Measurements from ENCODE around the gene CSK. TPM values are rescaled to one million over a fixed set of nuclear protein-coding genes. Genes with fewer than 3 reads are reported as not detected.

CSK gene
- total RNA-seq, 4 donors from 2014 or later, result 8.4 to 23.1 (median 18.2) TPM

GRCh38 chr15:74789171-74789631 is 7.3 kb downstream of the CSK start:
- Histone ChIP-seq H3K36me3 (no peaks in the 10 kb centered on the region), H3K4me3 (no peak overlapping the region), H3K27me3 (no peaks in the 10 kb centered on the region), H3K9me3 (no peaks in the 10 kb centered on the region), H3K27ac (peak overlapping the region in 3 of 4 donors; percentile 56 to 87 (median 70)), H3K4me1 (peaks cover 0 to 97% (median 62%) of the 10 kb centered on the region in 3 donors)
- no peak for TF ChIP-seq CTCF (IDR thresholded peaks at IDR 0.05)
- TF ChIP-seq POLR2A (IDR thresholded peaks at IDR 0.05), result no peak
- no peak for TF ChIP-seq POLR2AphosphoS5 (IDR thresholded peaks at IDR 0.05)
- no peak for TF ChIP-seq EP300 (IDR thresholded peaks at IDR 0.05)
- no peak for ATAC-seq
- 69 to 80% methylated on average over 1 to 2 of the region's 14 CpGs for WGBS, 2 donors (ENCODE audit: low coverage in 1 of 2)

- 33 to 43% methylated on average over 1 of the region's 3 CpGs for WGBS, 2 donors (ENCODE audit: low coverage in 1 of 2)
- Histone ChIP-seq H3K9me3 (no peaks in the 10 kb centered on the region), H3K4me3 (peak overlapping the region in 1 of 2 donors; percentile 1), H3K36me3 (peaks cover 0 to 1% of the 10 kb centered on the region in 2 donors), H3K27me3 (no peaks in the 10 kb centered on the region), H3K4me1 (peaks cover 0 to 96% (median 62%) of the 10 kb centered on the region in 3 donors), H3K27ac (peak overlapping the region in 3 of 4 donors; percentile 56 to 87 (median 70))
- TF ChIP-seq CTCF (IDR thresholded peaks at IDR 0.05) (no peak), EP300 (IDR thresholded peaks at IDR 0.05) (no peak), POLR2AphosphoS5 (IDR thresholded peaks at IDR 0.05) (no peak)
- no peak for ATAC-seq
Observed at GRCh38 chr15:74789741-74790079, 7.8 kb downstream of the CSK start.

GRCh38 chr15:74790080-74790916 is 8.4 kb downstream of the CSK start:
- peak; percentile 23 for ATAC-seq
- Histone ChIP-seq H3K4me3 (peak overlapping the region in 1 of 2 donors; percentile 1), H3K4me1 (peaks cover 0 to 94% (median 57%) of the 10 kb centered on the region in 3 donors)

GRCh38 chr15:74791007-74791406 is 9.1 kb downstream of the CSK start:
- Histone ChIP-seq H3K36me3 (peaks cover 0 to 4% of the 10 kb centered on the region in 2 donors), H3K9me3 (no peaks in the 10 kb centered on the region), H3K4me3 (no peak overlapping the region), H3K27ac (no peak overlapping the region), H3K4me1 (peaks cover 0 to 87% (median 50%) of the 10 kb centered on the region in 3 donors), H3K27me3 (no peaks in the 10 kb centered on the region)
- 63 to 64% methylated on average over 1 of the region's 1 CpG for WGBS, 2 donors (ENCODE audit: low coverage in 1 of 2)
- ATAC-seq, result no peak
- TF ChIP-seq POLR2AphosphoS5 (IDR thresholded peaks at IDR 0.05) (no peak), CTCF (IDR thresholded peaks at IDR 0.05) (no peak), EP300 (IDR thresholded peaks at IDR 0.05) (no peak), POLR2A (IDR thresholded peaks at IDR 0.05) (no peak)

More at GRCh38 chr15:74790080-74790916, 8.4 kb downstream of the CSK start:
- Histone ChIP-seq H3K9me3 (no peaks in the 10 kb centered on the region), H3K36me3 (peaks cover 0 to 4% of the 10 kb centered on the region in 2 donors), H3K27ac (peak overlapping the region in 3 of 4 donors; percentile 56 to 87 (median 70)), H3K27me3 (no peaks in the 10 kb centered on the region)
- no peak for TF ChIP-seq EP300 (IDR thresholded peaks at IDR 0.05)
- TF ChIP-seq CTCF (IDR thresholded peaks at IDR 0.05), result no peak
- TF ChIP-seq POLR2AphosphoS5 (IDR thresholded peaks at IDR 0.05), result peak; percentile 9
- 24 to 47% methylated on average over 3 to 6 of the region's 15 CpGs for WGBS, 2 donors (ENCODE audit: low coverage in 1 of 2)

GRCh38 chr15:74791667-74792066 is 9.8 kb downstream of the CSK start:
- no peak for ATAC-seq
- no peaks in the 10 kb centered on the region for H3K27me3 ChIP-seq
- TF ChIP-seq POLR2A (IDR thresholded peaks at IDR 0.05) (no peak), CTCF (IDR thresholded peaks at IDR 0.05) (no peak), POLR2AphosphoS5 (IDR thresholded peaks at IDR 0.05) (no peak), EP300 (IDR thresholded peaks at IDR 0.05) (no peak)
- no peak overlapping the region for H3K27ac ChIP-seq
- 80 to 100% methylated on average over 1 of the region's 7 CpGs for WGBS, 2 donors (ENCODE audit: low coverage in 1 of 2)
- no peak overlapping the region for H3K4me3 ChIP-seq
- H3K36me3 ChIP-seq, result peaks cover 0 to 4% of the 10 kb centered on the region in 2 donors
- no peaks in the 10 kb centered on the region for H3K9me3 ChIP-seq
- peaks cover 0 to 81% (median 43%) of the 10 kb centered on the region in 3 donors for H3K4me1 ChIP-seq
